GM19438 (cell line): ENCODE data around the gene ZNF624.

Experiments
- ATAC-seq: cut with Tn5 transposase; IDR thresholded peaks from one replicate; pipeline ENCODE4 v1.9.1; 2021; ENCODE audit warnings: low read depth; ENCODE audit not compliant: unreplicated experiment

ZNF624 gene

GRCh38 chr17:16599537-16599936 is 54.1 kb downstream of the ZNF624 start:
- ATAC-seq, result no peak

DNA sequence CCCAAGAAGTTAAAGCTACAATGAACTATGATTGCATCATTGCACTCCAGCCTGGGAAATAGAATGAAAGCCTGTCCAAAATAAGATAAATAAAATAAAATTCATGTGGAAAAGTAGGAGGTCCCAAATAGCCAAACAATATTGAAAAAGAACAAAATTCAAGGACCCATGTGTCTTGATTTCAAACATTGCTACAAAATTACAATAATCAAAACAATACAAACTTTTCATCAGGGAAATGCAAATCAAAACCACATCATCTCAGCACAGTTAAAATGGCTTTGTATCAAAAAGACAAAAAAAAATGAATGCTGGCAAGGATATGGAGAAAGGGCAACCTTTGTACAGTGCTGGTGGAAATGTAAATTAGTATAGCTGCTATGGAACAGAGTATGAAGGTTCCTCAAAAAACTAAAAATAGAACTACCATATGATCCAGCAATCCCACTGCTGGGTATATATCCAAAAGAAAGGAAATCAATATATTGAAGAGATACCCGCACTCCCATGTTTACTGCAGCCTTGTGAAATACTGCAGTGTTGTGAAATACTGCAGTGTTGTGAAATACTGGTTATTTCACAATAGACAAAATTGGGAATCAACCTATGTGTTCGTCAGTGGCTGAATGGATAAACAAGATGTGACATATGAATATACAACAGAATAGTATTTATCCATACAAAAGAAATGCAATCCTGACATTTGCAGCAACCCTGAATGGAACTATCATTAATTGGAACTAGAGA is 60.1 kb downstream of the ZNF624 start:
- ATAC-seq, result no peak

- no peak for ATAC-seq
Measured at GRCh38 chr17:16589097-16589969, 64.3 kb downstream of the ZNF624 start.

GRCh38 chr17:16585796-16586195 is 67.9 kb downstream of the ZNF624 start:
- no peak for ATAC-seq

- no peak for ATAC-seq
Measured at GRCh38 chr17:16584273-16584995, 69.2 kb downstream of the ZNF624 start.

DNA sequence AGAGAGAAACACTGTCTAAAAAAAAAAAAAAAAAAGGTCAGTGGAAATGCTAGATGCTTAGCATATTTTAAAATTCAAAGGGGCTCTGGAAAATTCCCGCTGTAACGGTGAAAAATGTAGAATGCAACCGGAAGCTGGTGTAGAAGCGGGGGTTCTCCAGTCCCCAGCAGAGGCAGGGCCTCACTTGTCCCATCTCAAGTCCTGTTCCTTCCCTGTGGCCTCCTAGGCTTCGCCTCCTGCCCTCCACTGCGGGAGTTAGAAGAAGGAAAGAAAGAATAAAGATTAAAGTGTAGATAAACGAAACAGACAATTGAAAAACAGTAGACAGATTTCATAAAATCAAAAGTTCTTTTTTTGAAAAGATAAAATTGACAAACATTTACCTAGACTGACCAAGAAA is 69.9 kb downstream of the ZNF624 start:
- no peak for ATAC-seq

DNA sequence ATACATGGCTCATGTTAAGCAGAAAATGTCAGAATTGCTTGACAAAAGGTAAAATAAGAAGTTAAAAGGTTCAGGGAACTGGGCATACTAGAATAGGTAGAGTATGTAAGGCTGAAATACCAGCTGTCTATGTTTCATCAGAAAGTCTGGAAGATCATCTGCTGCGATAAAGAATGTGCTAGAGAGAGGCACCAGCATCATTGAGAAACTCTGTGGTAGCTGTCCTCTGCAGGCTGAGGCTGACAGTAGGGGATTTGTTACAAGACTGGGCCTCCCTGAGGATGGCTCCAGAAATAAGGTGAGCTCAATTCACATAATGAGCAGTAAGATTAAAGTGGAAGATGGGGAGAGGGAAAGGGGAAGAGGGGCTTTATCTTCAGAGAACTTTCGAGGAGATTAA is 80.2 kb downstream of the ZNF624 start:
- no peak for ATAC-seq
